H1 (cell line): ENCODE results near the gene FAM53A. TPM values are rescaled to one million over a fixed set of nuclear protein-coding genes. Genes with fewer than 3 reads are reported as not detected.

Source experiments
- CTCF ChIA-PET: fragments of 300-600 bp; sonication (Branson Sonifier 250); formaldehyde crosslinking; loops from one replicate; lab custom pipeline; 2021; ENCODE audit not compliant: partially characterized antibody; lab: Charles Lee
- POLR2A ChIA-PET: fragments of 300-600 bp; sonication (Branson Sonifier 250); formaldehyde crosslinking; loops from one replicate; lab custom pipeline; 2021; ENCODE audit warnings: inconsistent platforms; ENCODE audit not compliant: partially characterized antibody; lab: Charles Lee
- DNase-seq, 2 experiments: peaks; one replicate each; pipeline versions ENCODE4 v3.0.0 to v3.0.0-alpha.2; 2010 to 2022; ENCODE audit warnings: low spot score in 2 of 2, low read depth in 1 of 2, mixed read lengths in 1 of 2
- FAIRE-seq: peaks from 2 replicates; lab custom pipeline; 2011; peaks lifted over from hg19 to GRCh38; lab: Jason Lieb, UNC
- H2AFZ ChIP-seq: 2 replicates; pipeline ENCODE4 v1.8.1; 2012; ENCODE audit warnings: low read length, inconsistent platforms
- H2AK5ac ChIP-seq: 2 replicates; pipeline ENCODE4 v1.6.1; 2013; ENCODE audit warnings: low read depth, low read length
- H2BK120ac ChIP-seq: replicated peaks from 2 replicates; pipeline ENCODE3; 2013; ENCODE audit warnings: low read depth, low read length, inconsistent platforms
- H2BK12ac ChIP-seq: 2 replicates; pipeline ENCODE4 v1.6.1; 2013; ENCODE audit warnings: low read depth, low read length
- H2BK15ac ChIP-seq: 2 replicates; pipeline ENCODE4 v1.6.1; 2013; ENCODE audit warnings: low read length
- H2BK20ac ChIP-seq: 2 replicates; pipeline ENCODE4 v1.6.1; 2013; ENCODE audit warnings: low read length
- H2BK5ac ChIP-seq: 2 replicates; pipeline ENCODE4 v1.6.1; 2013; ENCODE audit warnings: low read depth, low read length
- H3K14ac ChIP-seq: 2 replicates; pipeline ENCODE4 v1.6.1; 2013; ENCODE audit warnings: inconsistent platforms; ENCODE audit not compliant: insufficient read length
- H3K18ac ChIP-seq: 2 replicates; pipeline ENCODE4 v1.6.1; 2013; ENCODE audit warnings: low read length; ENCODE audit errors: extremely low read depth
- H3K23ac ChIP-seq: 2 replicates; pipeline ENCODE4 v1.6.1; 2013; ENCODE audit warnings: inconsistent platforms; ENCODE audit not compliant: insufficient read length
- H3K23me2 ChIP-seq: 2 replicates; pipeline ENCODE4 v1.6.1; 2013; ENCODE audit warnings: low read depth, low read length
- H3K27ac ChIP-seq: 2 replicates; pipeline ENCODE4 v1.6.1; 2011; ENCODE audit warnings: low read depth, low read length, inconsistent platforms
- H3K27me3 ChIP-seq, 4 experiments: replicated peaks in 1 of 4; 1 replicate in 1 of 4; 2 replicates in 3 of 4; pipeline versions ENCODE4 v1.6.1 to v1.8.1; 2011 to 2013; ENCODE audit warnings: low read length in 3 of 4, mild to moderate bottlenecking in 3 of 4, inconsistent platforms in 2 of 4, mixed read lengths in 2 of 4, moderate library complexity in 1 of 4; ENCODE audit not compliant: control insufficient read depth in 3 of 4, insufficient read depth in 3 of 4; ENCODE audit errors: extremely low read depth in 1 of 4
- H3K36me3 ChIP-seq, 4 experiments: 2 replicates each; pipeline versions ENCODE4 v1.6.1 to v1.8.1; 2011 to 2013; ENCODE audit warnings: mild to moderate bottlenecking in 4 of 4, low read length in 3 of 4, moderate library complexity in 2 of 4, control low read depth in 1 of 4, inconsistent platforms in 1 of 4; ENCODE audit not compliant: insufficient read depth in 4 of 4, control insufficient read depth in 2 of 4
- H3K4ac ChIP-seq: replicated peaks from 2 replicates; pipeline ENCODE3; 2013; ENCODE audit warnings: low read length, low read depth, mixed read lengths, inconsistent platforms; ENCODE audit not compliant: insufficient read length
- H3K4me1 ChIP-seq, 4 experiments: replicated peaks in 1 of 4; 1 replicate in 1 of 4; 2 replicates in 3 of 4; pipeline versions ENCODE4 v1.6.1 to v1.8.1; 2011 to 2013; ENCODE audit warnings: low read length in 3 of 4, inconsistent platforms in 2 of 4, mixed read lengths in 1 of 4; ENCODE audit not compliant: insufficient read depth in 4 of 4, control insufficient read depth in 3 of 4
- H3K4me2 ChIP-seq, 2 experiments: 2 replicates each; pipeline versions ENCODE4 v1.6.1 to v1.8.1; 2011 to 2013; ENCODE audit warnings: low read depth in 2 of 2, low read length in 2 of 2, control low read depth in 1 of 2, inconsistent platforms in 1 of 2, mild to moderate bottlenecking in 1 of 2; ENCODE audit not compliant: insufficient read depth in 1 of 2
- H3K4me3 ChIP-seq, 4 experiments: fragments of 200-600, 300-600 bp in 1 of 4; sonication (generic), shearing (Covaris generic), sonication (Bioruptor Twin) in 1 of 4; 2 replicates each; pipeline versions ENCODE4 v1.5.1 to v1.8.1; 2011 to 2016; ENCODE audit warnings: low read length in 4 of 4, low read depth in 3 of 4, control low read depth in 2 of 4, inconsistent platforms in 2 of 4, mild to moderate bottlenecking in 2 of 4, mixed read lengths in 1 of 4, moderate library complexity in 1 of 4; ENCODE audit not compliant: insufficient read depth in 2 of 4; ENCODE audit errors: extremely low read depth in 1 of 4
- H3K56ac ChIP-seq: replicated peaks from 2 replicates; pipeline ENCODE3; 2013; ENCODE audit warnings: low read depth, mild to moderate bottlenecking, mixed read lengths, low read length, inconsistent platforms; ENCODE audit not compliant: insufficient read length
- H3K79me1 ChIP-seq: 2 replicates; pipeline ENCODE4 v1.6.1; 2013; ENCODE audit warnings: low read depth, low read length, control low read depth
- H3K79me2 ChIP-seq, 2 experiments: 2 replicates each; pipeline versions ENCODE4 v1.6.1 to v1.8.1; 2012 to 2013; ENCODE audit warnings: low read length in 2 of 2, mild to moderate bottlenecking in 2 of 2, inconsistent platforms in 1 of 2; ENCODE audit not compliant: insufficient read depth in 2 of 2, control insufficient read depth in 1 of 2
- H3K9ac ChIP-seq, 4 experiments: replicated peaks in 1 of 4; 1 replicate in 1 of 4; 2 replicates in 3 of 4; pipeline versions ENCODE4 v1.6.1 to v1.8.1; 2011 to 2013; ENCODE audit warnings: low read depth in 3 of 4, low read length in 3 of 4, control low read depth in 2 of 4, mild to moderate bottlenecking in 2 of 4, moderate library complexity in 2 of 4, inconsistent platforms in 1 of 4; ENCODE audit errors: extremely low read depth in 1 of 4
- H3K9me3 ChIP-seq, 2 experiments: 2 replicates each; pipeline versions ENCODE4 v1.6.1 to v1.8.1; 2012 to 2013; ENCODE audit warnings: mild to moderate bottlenecking in 2 of 2, moderate library complexity in 2 of 2, control low read depth in 1 of 2, inconsistent platforms in 1 of 2, low read depth in 1 of 2, low read length in 1 of 2, mixed read lengths in 1 of 2; ENCODE audit not compliant: insufficient read depth in 2 of 2
- H4K20me1 ChIP-seq, 2 experiments: replicated peaks in 1 of 2; 2 replicates each; pipeline versions ENCODE3 to v1.8.1; 2011 to 2013; ENCODE audit warnings: inconsistent platforms in 2 of 2, low read length in 2 of 2, mild to moderate bottlenecking in 1 of 2; ENCODE audit not compliant: insufficient read depth in 2 of 2, control insufficient read depth in 1 of 2
- H4K5ac ChIP-seq: 2 replicates; pipeline ENCODE4 v1.6.1; 2013; ENCODE audit warnings: low read length, low read depth, mixed read lengths, inconsistent platforms; ENCODE audit not compliant: insufficient read length
- H4K8ac ChIP-seq: 2 replicates; pipeline ENCODE4 v1.8.0; 2013; ENCODE audit warnings: mild to moderate bottlenecking, moderate library complexity, low read length, inconsistent platforms; ENCODE audit not compliant: insufficient read depth; ENCODE audit errors: extremely low read depth
- H4K91ac ChIP-seq: replicated peaks from 2 replicates; pipeline ENCODE3; 2013; ENCODE audit warnings: low read length, mixed read lengths, inconsistent platforms; ENCODE audit not compliant: insufficient read length
- ASH2L ChIP-seq: fragments of 200-600, 300-600 bp; sonication (generic); IDR thresholded peaks from one replicate; pipeline ENCODE4 v1.7.1; 2017; ENCODE audit warnings: low read length
- EGR1 ChIP-seq: IDR thresholded peaks from 2 replicates; pipeline ENCODE4 v1.6.1; 2011; ENCODE audit warnings: low read depth, low read length, borderline replicate concordance
- GTF2F1 ChIP-seq: IDR thresholded peaks from 2 replicates; pipeline ENCODE4 v1.6.1; 2012; ENCODE audit warnings: low read depth, low read length, improper control_type of control experiment, borderline replicate concordance
- KDM4A ChIP-seq: IDR thresholded peaks from one replicate; pipeline ENCODE4 v1.7.1; 2012; ENCODE audit warnings: low read depth, mild to moderate bottlenecking, moderate library complexity, low read length, inconsistent platforms; ENCODE audit not compliant: severe bottlenecking
- NANOG ChIP-seq: IDR thresholded peaks from 2 replicates; pipeline ENCODE4 v1.6.1; 2011; ENCODE audit warnings: low read length, low read depth, mild to moderate bottlenecking, inconsistent platforms; ENCODE audit not compliant: insufficient read depth, poor library complexity, severe bottlenecking
- POU5F1 ChIP-seq: IDR thresholded peaks from 2 replicates; pipeline ENCODE4 v1.6.1; 2011; ENCODE audit warnings: low read depth, mild to moderate bottlenecking, low read length, moderate library complexity
- RAD21 ChIP-seq, 2 experiments: IDR thresholded peaks in 1 of 2; conservative IDR thresholded peaks in 1 of 2; 2 replicates each; pipeline ENCODE4 v1.6.1; 2011; ENCODE audit warnings: low read depth in 2 of 2, low read length in 2 of 2, improper control_type of control experiment in 1 of 2, inconsistent platforms in 1 of 2, mild to moderate bottlenecking in 1 of 2, moderate library complexity in 1 of 2
- SUZ12 ChIP-seq: fragments of 200-600 bp; sonication (generic); IDR thresholded peaks from 2 replicates; pipeline ENCODE4 v1.6.1; 2012; ENCODE audit warnings: mild to moderate bottlenecking, inconsistent platforms, low read length, moderate library complexity, mixed read lengths
- TCF12 ChIP-seq: IDR thresholded peaks from 2 replicates; pipeline ENCODE4 v1.6.1; 2011; ENCODE audit warnings: low read depth, mild to moderate bottlenecking, low read length
- YY1 ChIP-seq: IDR thresholded peaks from 2 replicates; pipeline ENCODE4 v1.6.1; 2011; ENCODE audit warnings: low read depth, mild to moderate bottlenecking, low read length
- WGBS, 2 experiments: shearing (Covaris generic) in 1 of 2; methylation state at CpG; one replicate each; pipeline versions ENCODE4 v1.1.6 to v1.1.7; 2013 to 2015; ENCODE audit warnings: low lambda C conversion rate in 2 of 2, mixed read lengths in 2 of 2, inconsistent platforms in 1 of 2, low coverage in 1 of 2, missing lambda C conversion rate in 1 of 2; ENCODE audit not compliant: insufficient replicate concordance in 2 of 2, insufficient coverage in 1 of 2, insufficient read length in 1 of 2; ENCODE audit errors: extremely low coverage in 1 of 2, missing lambda C conversion rate in 1 of 2; 5-methylcytosine and 5-hydroxymethylcytosine counted together
- polyA plus RNA-seq, 7 experiments: library from polyadenylated mRNA; depleted of rRNA in 3 of 7; stranded (reverse) in 5 of 7; unstranded in 2 of 7; fragments of >200 nt in 5 of 7; fragments of 200-250 nt in 2 of 7; gene quantifications; 1 replicate in 5 of 7; 2 replicates in 1 of 7; 4 replicates in 1 of 7; pipeline versions ENCODE4 v1.2.1 to v1.2.3, GENCODE V29; 2011 to 2013; ENCODE audit warnings: missing spikeins in 2 of 7, mixed read lengths in 2 of 7
- total RNA-seq: library from RNA; stranded (reverse); fragmentation: NEBNext Ultra II Directional; extraction: Animal tissue kit (Norgen Biotek cat#: 25700); gene quantifications from 2 replicates; pipeline ENCODE4 v1.2.1, GENCODE V29; 2021
- TF ChIP-seq, protein P1 (sequence below): IDR thresholded peaks from 2 replicates; pipeline ENCODE4 v1.6.1; 2011; ENCODE audit warnings: low read length, improper control_type of control experiment
- TF ChIP-seq, protein P2 (sequence below): IDR thresholded peaks from 2 replicates; pipeline ENCODE4 v1.6.1; 2011; ENCODE audit warnings: low read depth, mild to moderate bottlenecking, low read length; ENCODE audit not compliant: insufficient read depth

The FAM53A gene
- total and polyA plus RNA-seq, 2 of the 8 experiments (the other 6 are each of a cell fraction or from before 2014, with no cell fraction given) = 1.9 to 2.0 TPM

DNA sequence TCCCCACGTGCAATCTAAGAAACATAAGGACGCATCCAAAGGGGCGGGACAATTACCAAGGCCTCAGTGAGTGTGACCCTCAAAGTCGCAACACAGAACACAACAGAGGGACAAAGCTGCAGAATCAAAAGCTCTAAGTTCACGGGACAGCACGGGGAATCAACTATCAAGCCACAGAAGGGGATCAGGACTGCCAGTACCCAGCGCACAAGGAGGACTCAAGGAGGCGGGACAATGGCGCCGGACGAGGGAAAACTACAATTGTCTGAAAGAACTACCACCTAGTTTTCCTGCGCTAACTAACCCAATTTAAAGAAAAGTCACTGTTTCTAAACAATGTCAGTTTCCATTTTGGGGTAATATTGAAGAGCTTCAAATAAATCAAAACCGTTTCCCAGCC lies 1.3 kb downstream of the FAM53A start:
- peaks cover 11 to 17% (median 13%) of the 10 kb centered on the region in 4 experiments for H3K27me3 ChIP-seq
- no peak overlapping the region for H2AFZ ChIP-seq
- FAIRE-seq (no peak), DNase-seq (no peak)
- H4K91ac ChIP-seq = no peak overlapping the region
- H2BK120ac ChIP-seq = no peak overlapping the region
- H4K8ac ChIP-seq = no peak overlapping the region
- no peak overlapping the region for H2BK20ac ChIP-seq
- no peak overlapping the region for H2BK12ac ChIP-seq
- POLR2A ChIA-PET = interaction anchor here (1.0 kb wide), 1 partner anchor 12 kb away, joined by 3 read pairs; no protein-coding TSS in a partner anchor
- peak overlapping the region; percentile 70 to 81; a peak in 3 of 4 replicates for H3K4me2 ChIP-seq
- no peak overlapping the region for H3K9ac ChIP-seq
- H2BK15ac ChIP-seq = no peak overlapping the region
- peak overlapping the region in 1 of 4 experiments; percentile 67; a peak in 1 of 8 replicates for H3K4me3 ChIP-seq
- H3K4ac ChIP-seq = no peak overlapping the region
- no peak overlapping the region for H3K23ac ChIP-seq
- H2AK5ac ChIP-seq = no peak overlapping the region
- H2BK5ac ChIP-seq = no peak overlapping the region
- no peak overlapping the region for H3K18ac ChIP-seq
- H3K4me1 ChIP-seq = peaks cover 3 to 6% (median 4%) of the 10 kb centered on the region in 4 experiments; a peak in 6 of 7 replicates
- CTCF ChIA-PET = interaction anchor here (0.6 to 4.3 kb wide), 7 partner anchors 11 to 784 kb away, joined by 3 to 30 read pairs (median 3); no protein-coding TSS in a partner anchor
- H4K20me1 ChIP-seq = peaks cover 0 to 5% of the 10 kb centered on the region in 2 experiments
- WGBS, 2 experiments = 83% methylated on average over 13 of the region's 13 CpGs; no CpG with 5 or more reads in 1 of the 2 experiments
- no peaks in the 10 kb centered on the region for H3K36me3 ChIP-seq
- no peak overlapping the region for H3K56ac ChIP-seq
- H4K5ac ChIP-seq = no peak overlapping the region
- H3K23me2 ChIP-seq = peaks cover 6% of the 10 kb centered on the region; the same call in 1 of the 2 replicates
- no peak overlapping the region for H3K14ac ChIP-seq
- no peaks in the 10 kb centered on the region for H3K79me2 ChIP-seq
- H3K27ac ChIP-seq = no peak overlapping the region
- H3K9me3 ChIP-seq = no peaks in the 10 kb centered on the region
- no peaks in the 10 kb centered on the region for H3K79me1 ChIP-seq
- TF ChIP-seq EGR1 = no peak
- TF ChIP-seq NANOG = no peak
- TF ChIP-seq KDM4A = no peak
- TF ChIP-seq, protein P1, sequence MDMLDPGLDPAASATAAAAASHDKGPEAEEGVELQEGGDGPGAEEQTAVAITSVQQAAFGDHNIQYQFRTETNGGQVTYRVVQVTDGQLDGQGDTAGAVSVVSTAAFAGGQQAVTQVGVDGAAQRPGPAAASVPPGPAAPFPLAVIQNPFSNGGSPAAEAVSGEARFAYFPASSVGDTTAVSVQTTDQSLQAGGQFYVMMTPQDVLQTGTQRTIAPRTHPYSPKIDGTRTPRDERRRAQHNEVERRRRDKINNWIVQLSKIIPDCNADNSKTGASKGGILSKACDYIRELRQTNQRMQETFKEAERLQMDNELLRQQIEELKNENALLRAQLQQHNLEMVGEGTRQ = no peak
- no peak for TF ChIP-seq ASH2L
- no peak for TF ChIP-seq TCF12
- no peak for TF ChIP-seq GTF2F1
- TF ChIP-seq YY1 = no peak
- TF ChIP-seq RAD21 (IDR thresholded peaks at IDR 0.05 in 1 of 2, conservative IDR thresholded peaks at IDR 0.05 in 1 of 2; ENCODE audit: low read depth in 2 of 2, low read length in 2 of 2) = no peak
- TF ChIP-seq, protein P2, sequence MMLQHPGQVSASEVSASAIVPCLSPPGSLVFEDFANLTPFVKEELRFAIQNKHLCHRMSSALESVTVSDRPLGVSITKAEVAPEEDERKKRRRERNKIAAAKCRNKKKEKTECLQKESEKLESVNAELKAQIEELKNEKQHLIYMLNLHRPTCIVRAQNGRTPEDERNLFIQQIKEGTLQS = no peak
- no peak for TF ChIP-seq SUZ12
- no peak for TF ChIP-seq POU5F1
